ENCODE results near the gene REEP6. TPM values are rescaled to one million over a fixed set of nuclear protein-coding genes. Genes with fewer than 3 reads are reported as not detected.
A peak's percentile ranks its signal among the peaks of the same experiment; 100 is the strongest.

REEP6 gene
- total and polyA plus RNA-seq, 4 donors = 16.4 to 449 (median 201) TPM

- Histone ChIP-seq H3K9me3 (ENCODE audit: control insufficient read depth in 4 of 4, low read length in 3 of 4) (no peaks in the 10 kb centered on the region), H3K4me3 (ENCODE audit: low read depth in 1 of 3, low read length in 3 of 3) (no peak overlapping the region), H3K36me3 (ENCODE audit: control insufficient read depth in 4 of 4, insufficient read depth in 3 of 4, low read depth in 1 of 4, low read length in 3 of 4) (no peaks in the 10 kb centered on the region), H3K4me1 (ENCODE audit: control insufficient read depth in 4 of 4, insufficient read depth in 4 of 4, low read length in 3 of 4) (peaks cover 18 to 45% (median 35%) of the 10 kb centered on the region in 4 donors), H3K27me3 (ENCODE audit: control insufficient read depth in 4 of 4, insufficient read depth in 4 of 4, low read length in 3 of 4) (peaks cover 0 to 11% (median 3%) of the 10 kb centered on the region in 4 donors), H3K9ac (ENCODE audit: low read depth in 1 of 2, low read length in 2 of 2) (no peak overlapping the region), H3K27ac (ENCODE audit: low read depth in 1 of 2, low read length in 2 of 2) (no peak overlapping the region)
- TF ChIP-seq FOXA1 (IDR thresholded peaks at IDR 0.05) (no peak), TAF1 (conservative IDR thresholded peaks at IDR 0.05) (no peak), RAD21 (IDR thresholded peaks at IDR 0.05) (peak in 1 of 2 donors; percentile 62)
- TF ChIP-seq, protein P1, sequence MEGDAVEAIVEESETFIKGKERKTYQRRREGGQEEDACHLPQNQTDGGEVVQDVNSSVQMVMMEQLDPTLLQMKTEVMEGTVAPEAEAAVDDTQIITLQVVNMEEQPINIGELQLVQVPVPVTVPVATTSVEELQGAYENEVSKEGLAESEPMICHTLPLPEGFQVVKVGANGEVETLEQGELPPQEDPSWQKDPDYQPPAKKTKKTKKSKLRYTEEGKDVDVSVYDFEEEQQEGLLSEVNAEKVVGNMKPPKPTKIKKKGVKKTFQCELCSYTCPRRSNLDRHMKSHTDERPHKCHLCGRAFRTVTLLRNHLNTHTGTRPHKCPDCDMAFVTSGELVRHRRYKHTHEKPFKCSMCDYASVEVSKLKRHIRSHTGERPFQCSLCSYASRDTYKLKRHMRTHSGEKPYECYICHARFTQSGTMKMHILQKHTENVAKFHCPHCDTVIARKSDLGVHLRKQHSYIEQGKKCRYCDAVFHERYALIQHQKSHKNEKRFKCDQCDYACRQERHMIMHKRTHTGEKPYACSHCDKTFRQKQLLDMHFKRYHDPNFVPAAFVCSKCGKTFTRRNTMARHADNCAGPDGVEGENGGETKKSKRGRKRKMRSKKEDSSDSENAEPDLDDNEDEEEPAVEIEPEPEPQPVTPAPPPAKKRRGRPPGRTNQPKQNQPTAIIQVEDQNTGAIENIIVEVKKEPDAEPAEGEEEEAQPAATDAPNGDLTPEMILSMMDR (IDR thresholded peaks at IDR 0.05; ENCODE audit: low read depth, low read length, missing input control) = peak; percentile 49
- TF ChIP-seq, protein P2, sequence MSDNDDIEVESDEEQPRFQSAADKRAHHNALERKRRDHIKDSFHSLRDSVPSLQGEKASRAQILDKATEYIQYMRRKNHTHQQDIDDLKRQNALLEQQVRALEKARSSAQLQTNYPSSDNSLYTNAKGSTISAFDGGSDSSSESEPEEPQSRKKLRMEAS (IDR thresholded peaks at IDR 0.05) = no peak
- WGBS = 54% methylated on average over 83 of the region's 83 CpGs
- DNase-seq (ENCODE audit: low spot score) = no peak
Observed at GRCh38 chr19:1465191-1466016, 25.6 kb upstream of the REEP6 start.

DNA sequence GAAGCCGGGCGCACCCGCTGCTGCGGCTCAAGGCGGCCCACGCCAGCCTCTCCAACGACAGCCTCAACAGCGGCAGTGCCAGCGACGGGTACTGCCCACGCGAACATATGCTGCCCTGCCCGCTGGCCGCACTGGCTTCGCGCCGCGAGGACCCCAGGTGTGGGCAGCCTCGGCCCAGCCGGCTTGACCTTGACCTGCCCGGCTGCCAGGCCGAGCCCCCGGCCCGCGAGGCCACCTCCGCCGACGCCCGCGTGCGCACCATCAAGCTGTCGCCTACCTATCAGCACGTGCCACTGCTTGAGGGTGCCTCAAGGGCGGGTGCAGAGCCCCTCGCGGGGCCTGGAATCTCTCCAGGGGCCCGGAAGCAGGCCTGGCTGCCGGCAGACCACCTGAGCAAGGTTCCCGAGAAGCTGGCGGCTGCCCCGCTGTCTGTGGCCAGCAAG is 24.9 kb upstream of the REEP6 start:
- Histone ChIP-seq H3K9ac (ENCODE audit: low read depth in 1 of 2, low read length in 2 of 2) (no peak overlapping the region), H3K9me3 (ENCODE audit: control insufficient read depth in 4 of 4, low read length in 3 of 4) (no peaks in the 10 kb centered on the region), H3K4me1 (ENCODE audit: control insufficient read depth in 4 of 4, insufficient read depth in 4 of 4, low read length in 3 of 4) (peaks cover 25 to 52% (median 41%) of the 10 kb centered on the region in 4 donors), H3K36me3 (ENCODE audit: control insufficient read depth in 4 of 4, insufficient read depth in 3 of 4, low read depth in 1 of 4, low read length in 3 of 4) (no peaks in the 10 kb centered on the region), H3K4me3 (ENCODE audit: low read depth in 1 of 3, low read length in 3 of 3) (no peak overlapping the region), H3K27me3 (ENCODE audit: control insufficient read depth in 4 of 4, insufficient read depth in 4 of 4, low read length in 3 of 4) (peaks cover 0 to 11% (median 5%) of the 10 kb centered on the region in 4 donors), H3K27ac (ENCODE audit: low read depth in 1 of 2, low read length in 2 of 2) (no peak overlapping the region)
- WGBS = 63% methylated on average over 41 of the region's 41 CpGs
- TF ChIP-seq SP1 (IDR thresholded peaks at IDR 0.05) (no peak), YY1 (IDR thresholded peaks at IDR 0.05) (no peak), JUND (IDR thresholded peaks at IDR 0.05) (no peak), GABPA (IDR thresholded peaks at IDR 0.05 in 1 of 2, conservative IDR thresholded peaks at IDR 0.05 in 1 of 2) (no peak), HNF4A (conservative IDR thresholded peaks at IDR 0.05) (no peak), EGR1 (IDR thresholded peaks at IDR 0.05; ENCODE audit: low read depth in 2 of 2) (no peak), RXRA (IDR thresholded peaks at IDR 0.05) (no peak), HNF4G (IDR thresholded peaks at IDR 0.05) (no peak)
- TF ChIP-seq, protein P3, sequence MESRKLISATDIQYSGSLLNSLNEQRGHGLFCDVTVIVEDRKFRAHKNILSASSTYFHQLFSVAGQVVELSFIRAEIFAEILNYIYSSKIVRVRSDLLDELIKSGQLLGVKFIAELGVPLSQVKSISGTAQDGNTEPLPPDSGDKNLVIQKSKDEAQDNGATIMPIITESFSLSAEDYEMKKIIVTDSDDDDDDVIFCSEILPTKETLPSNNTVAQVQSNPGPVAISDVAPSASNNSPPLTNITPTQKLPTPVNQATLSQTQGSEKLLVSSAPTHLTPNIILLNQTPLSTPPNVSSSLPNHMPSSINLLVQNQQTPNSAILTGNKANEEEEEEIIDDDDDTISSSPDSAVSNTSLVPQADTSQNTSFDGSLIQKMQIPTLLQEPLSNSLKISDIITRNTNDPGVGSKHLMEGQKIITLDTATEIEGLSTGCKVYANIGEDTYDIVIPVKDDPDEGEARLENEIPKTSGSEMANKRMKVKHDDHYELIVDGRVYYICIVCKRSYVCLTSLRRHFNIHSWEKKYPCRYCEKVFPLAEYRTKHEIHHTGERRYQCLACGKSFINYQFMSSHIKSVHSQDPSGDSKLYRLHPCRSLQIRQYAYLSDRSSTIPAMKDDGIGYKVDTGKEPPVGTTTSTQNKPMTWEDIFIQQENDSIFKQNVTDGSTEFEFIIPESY (IDR thresholded peaks at IDR 0.05) = no peak
- TF ChIP-seq, protein P2 (IDR thresholded peaks at IDR 0.05) = no peak
- no peak for DNase-seq (ENCODE audit: low spot score)
